A549 treated with dexamethasone at 1 μM for 4 hours (cell line): Measurements from ENCODE around the gene PARVB. TPM values are rescaled to one million over a fixed set of nuclear protein-coding genes. Genes with fewer than 3 reads are reported as not detected.

Experiments used
- total RNA-seq: library from RNA; stranded (reverse); fragments of 200-300 nt; extraction: Qiagen RNA extraction; gene quantifications from 5 replicates; pipeline ENCODE4 v1.2.3, GENCODE V29; 2022

The PARVB gene, protein sequence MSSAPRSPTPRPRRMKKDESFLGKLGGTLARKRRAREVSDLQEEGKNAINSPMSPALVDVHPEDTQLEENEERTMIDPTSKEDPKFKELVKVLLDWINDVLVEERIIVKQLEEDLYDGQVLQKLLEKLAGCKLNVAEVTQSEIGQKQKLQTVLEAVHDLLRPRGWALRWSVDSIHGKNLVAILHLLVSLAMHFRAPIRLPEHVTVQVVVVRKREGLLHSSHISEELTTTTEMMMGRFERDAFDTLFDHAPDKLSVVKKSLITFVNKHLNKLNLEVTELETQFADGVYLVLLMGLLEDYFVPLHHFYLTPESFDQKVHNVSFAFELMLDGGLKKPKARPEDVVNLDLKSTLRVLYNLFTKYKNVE
- 37.0 to 44.1 TPM (median 41.7 TPM) in 5 replicates for total RNA-seq

DNA sequence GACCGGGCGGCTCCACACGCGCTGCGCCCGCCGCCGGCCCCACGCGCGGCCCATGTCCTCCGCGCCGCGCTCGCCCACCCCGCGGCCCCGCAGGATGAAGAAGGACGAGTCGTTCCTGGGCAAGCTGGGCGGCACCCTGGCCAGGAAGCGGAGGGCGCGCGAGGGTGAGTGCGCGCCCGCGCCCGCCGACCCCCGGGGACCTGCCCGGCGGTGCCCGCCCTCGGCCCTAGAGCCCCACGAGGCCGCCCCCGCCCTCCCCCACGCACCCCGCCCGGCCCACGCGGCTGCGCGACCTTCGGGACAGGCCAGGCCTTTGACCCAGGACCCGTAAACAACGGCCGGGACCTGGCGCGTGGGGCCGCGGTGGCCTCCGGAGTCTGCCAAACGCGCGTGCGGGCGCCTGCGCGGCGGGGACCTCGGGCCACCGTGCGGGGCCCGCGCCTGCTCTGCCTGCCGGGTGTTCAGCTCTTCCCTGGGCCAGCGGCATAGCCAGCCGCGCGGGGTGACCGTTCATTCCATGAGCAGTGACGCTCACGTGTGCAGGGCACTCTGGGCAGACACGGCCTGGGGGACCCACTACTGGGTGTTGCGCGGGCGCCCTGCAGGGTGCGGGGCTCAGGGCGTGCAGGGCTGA is at the start of gene PARVB:
Gene PARVB, plus strand, starts transcription at position 15 of the 634 bp plus-strand sequence. Its CDS starts 38 bp downstream, at position 53.

DNA sequence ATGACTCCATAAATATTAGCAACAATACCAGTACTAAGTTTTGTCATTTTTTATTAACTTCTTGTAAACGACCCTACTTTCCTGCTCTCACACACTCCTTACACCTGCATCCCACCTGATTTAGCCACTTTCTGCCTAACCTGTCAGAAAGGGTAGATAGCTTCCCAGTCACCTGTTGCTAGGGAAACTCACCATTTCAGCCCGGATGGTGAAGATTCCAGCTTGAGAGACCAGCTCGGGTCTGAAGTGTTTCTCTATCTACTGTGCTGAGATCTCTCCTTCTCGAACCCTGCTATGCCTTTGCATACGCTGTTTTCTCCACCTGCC is 156.6 kb downstream of the PARVB start, which contains the start of gene PARVG:
Gene PARVG, plus strand, starts transcription at position 220 of the 327 bp plus-strand sequence. CDS start 2,405 bp downstream, outside the sequence.

Other genes starting within 250 kb of the PARVB start
- 0.39 to 0.65 TPM (median 0.52 TPM) in 5 replicates for gene EFCAB6, start 212.0 kb upstream of the PARVB start, total RNA-seq
- 0.07 TPM in 1 of 5 replicates, not detected in the others for gene SULT4A1, start 161.8 kb upstream of the PARVB start, total RNA-seq
- 0.03 to 0.14 TPM (median 0.05 TPM) in 3 of 5 replicates, not detected in the others for gene PNPLA5, start 132.3 kb upstream of the PARVB start, total RNA-seq
- gene PNPLA3, start 100.5 kb upstream of the PARVB start, total RNA-seq, result 0.59 to 1.1 TPM (median 0.81 TPM) in 5 replicates
- 43.0 to 48.9 TPM (median 46.6 TPM) in 5 replicates for gene SAMM50, start 68.9 kb upstream of the PARVB start, total RNA-seq
- gene PARVG, start 156.6 kb downstream of the PARVB start, total RNA-seq, result not detected in 5 replicates